ENCODE results near the gene PNMA8C. TPM values are rescaled to one million over a fixed set of nuclear protein-coding genes. Genes with fewer than 3 reads are reported as not detected.

The PNMA8C gene
- total RNA-seq (not detected), polyA plus RNA-seq (not detected), total RNA-seq (0 to 1.5 (median 0.04) reads per million in 6 experiments)

DNA sequence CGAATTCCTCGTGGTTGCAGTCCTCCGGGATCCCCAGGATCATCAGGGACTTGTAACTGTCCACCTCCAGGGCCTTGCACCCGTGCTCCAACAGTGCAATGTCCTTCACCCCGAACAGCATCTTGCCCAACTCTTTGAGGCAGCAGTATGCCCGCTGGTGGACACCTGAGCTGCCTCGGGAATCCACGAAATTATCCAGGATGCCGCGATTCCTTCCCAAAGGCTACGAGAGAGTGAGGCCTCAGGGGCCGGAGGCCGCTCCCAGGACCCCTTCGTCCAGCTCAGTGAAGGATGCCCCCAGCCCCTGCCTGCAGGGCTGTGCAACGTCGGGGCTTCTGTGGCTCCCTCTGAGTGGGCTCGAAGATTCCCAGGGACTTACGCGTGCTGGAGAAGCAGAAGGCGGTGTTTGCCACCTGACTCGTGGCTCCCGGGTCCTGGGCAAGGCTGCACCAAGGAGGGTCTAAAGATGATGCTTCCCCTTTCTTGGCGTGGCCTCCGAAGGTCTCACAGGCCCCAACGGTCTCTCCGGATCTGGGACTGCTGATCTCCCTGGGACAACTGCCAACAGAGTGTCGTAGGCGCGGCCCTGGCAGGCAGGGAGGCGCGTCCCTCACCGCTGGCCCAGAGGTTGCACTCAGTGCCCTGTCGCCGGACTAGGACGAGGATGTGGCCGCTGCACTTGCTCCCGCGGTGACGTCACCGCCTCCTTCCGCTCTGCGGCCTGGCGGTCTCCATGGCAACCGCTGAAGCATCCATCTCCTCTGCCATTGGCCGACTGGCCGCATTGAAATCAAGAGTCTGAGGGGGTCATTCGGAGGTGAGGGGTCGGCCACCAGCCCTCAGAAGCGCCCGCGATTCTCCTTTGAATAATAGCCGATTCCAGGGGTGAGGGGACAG lies at the start of gene PNMA8C:
PNMA8C (minus strand) TSS at position 698 of the 897 bp plus-strand sequence; CDS start at position 121, 577 bp downstream.
- peak within 1 kb of the TSS; percentile 74 to 86 (median 80) for H3K4me3 Mint-ChIP-seq
- H3K27me3 Mint-ChIP-seq: peaks cover 36 to 85% (median 54%) of the 10 kb centered on the region in 5 donors
- POLR2A ChIA-PET: no interaction called here
- H3K4me1 Mint-ChIP-seq: peaks cover 16 to 35% (median 28%) of the 10 kb centered on the region in 4 donors
- H3K9me3 Mint-ChIP-seq: no peaks in the 10 kb centered on the region
- ATAC-seq: peak; percentile 52 to 74
- H3K27ac Mint-ChIP-seq: peak within 1 kb of the TSS in 7 of 10 donors; percentile 40 to 87 (median 63)
- peaks cover 0 to 4% (median 0%) of the 10 kb centered on the region in 3 donors for H3K36me3 Mint-ChIP-seq
- DNase-seq: peak; percentile 10 to 78 (median 34)

GRCh38 chr19:46475986-46476385 lies 47.2 kb upstream of the PNMA8C start:
- Mint-ChIP-seq H3K4me3 (no peak overlapping the region), H3K36me3 (peaks cover 0 to 5% (median 0%) of the 10 kb centered on the region in 3 donors), H3K27me3 (peaks cover 20 to 63% (median 38%) of the 10 kb centered on the region in 5 donors), H3K27ac (no peak overlapping the region), H3K4me1 (peaks cover 0 to 4% (median 4%) of the 10 kb centered on the region in 4 donors), H3K9me3 (no peaks in the 10 kb centered on the region)
- no peak for ATAC-seq
- POLR2A ChIA-PET: no interaction called here
- no peak for DNase-seq

DNA sequence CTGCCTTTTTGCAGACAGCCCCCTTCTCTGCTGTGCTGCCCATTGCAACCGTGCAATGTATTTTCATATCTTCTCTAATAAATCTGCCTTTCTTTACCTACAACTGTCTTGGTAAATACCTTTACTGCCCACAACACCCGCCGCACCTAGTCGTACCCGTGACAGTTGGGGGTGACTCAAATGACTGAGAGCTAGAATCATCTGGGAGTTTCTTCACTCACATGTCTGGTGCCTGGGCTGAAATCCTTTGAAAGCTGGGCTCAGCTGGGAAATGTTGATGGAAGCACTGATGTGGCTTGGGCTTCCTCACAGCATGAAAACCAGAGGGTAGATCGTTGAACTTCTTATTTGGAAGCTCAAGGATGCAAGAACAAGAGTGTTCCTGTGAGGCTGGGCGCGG lies 45.5 kb upstream of the PNMA8C start:
- no peak for ATAC-seq

DNA sequence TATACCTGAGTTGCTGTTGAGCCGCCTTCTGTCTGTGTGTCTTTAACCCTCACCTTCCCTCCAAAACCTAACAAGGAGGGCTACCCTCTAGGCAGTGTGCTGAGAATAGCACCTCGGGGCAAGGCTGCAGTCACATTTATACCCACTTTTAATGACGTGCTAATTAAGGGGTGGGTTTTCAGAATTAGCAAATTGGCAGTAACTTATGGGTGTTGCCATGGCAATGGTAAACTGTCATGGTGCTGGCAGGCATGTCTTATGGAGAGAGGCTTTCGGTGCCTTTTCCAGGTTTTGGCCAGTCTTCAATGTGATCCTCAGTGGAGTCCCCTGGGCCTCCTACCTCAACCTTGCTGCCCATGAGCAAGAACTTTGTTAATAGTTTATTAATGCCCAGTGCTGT lies 43.9 kb upstream of the PNMA8C start:
- ATAC-seq (no peak), DNase-seq (no peak)
- H3K4me1 Mint-ChIP-seq: peaks cover 0 to 9% (median 4%) of the 10 kb centered on the region in 4 donors
- POLR2A ChIA-PET: no interaction called here
- no peak overlapping the region for H3K27ac Mint-ChIP-seq
- peaks cover 0 to 5% (median 3%) of the 10 kb centered on the region in 3 donors for H3K36me3 Mint-ChIP-seq
- H3K9me3 Mint-ChIP-seq: no peaks in the 10 kb centered on the region
- H3K4me3 Mint-ChIP-seq: peak overlapping the region in 3 of 10 donors; percentile 51 to 73 (median 72)
- H3K27me3 Mint-ChIP-seq: peaks cover 20 to 59% (median 25%) of the 10 kb centered on the region in 5 donors

More for the DNA sequence above, 45.5 kb upstream of the PNMA8C start:
- POLR2A ChIA-PET: no interaction called here
- no peak overlapping the region for H3K4me3 Mint-ChIP-seq
- H3K27ac Mint-ChIP-seq: no peak overlapping the region
- H3K9me3 Mint-ChIP-seq: no peaks in the 10 kb centered on the region
- H3K4me1 Mint-ChIP-seq: peaks cover 0 to 9% (median 4%) of the 10 kb centered on the region in 4 donors
- peaks cover 25 to 68% (median 35%) of the 10 kb centered on the region in 5 donors for H3K27me3 Mint-ChIP-seq
- DNase-seq: no peak
- H3K36me3 Mint-ChIP-seq: peaks cover 0 to 5% (median 0%) of the 10 kb centered on the region in 3 donors

- H3K4me3 Mint-ChIP-seq: peak overlapping the region in 5 of 10 donors; percentile 45 to 78 (median 72)
- DNase-seq (no peak), ATAC-seq (no peak)
- H3K9me3 Mint-ChIP-seq: no peaks in the 10 kb centered on the region
- peak overlapping the region in 2 of 10 donors; percentile 8 to 31 for H3K27ac Mint-ChIP-seq
- peaks cover 20 to 59% (median 25%) of the 10 kb centered on the region in 5 donors for H3K27me3 Mint-ChIP-seq
- peaks cover 0 to 6% (median 5%) of the 10 kb centered on the region in 3 donors for H3K36me3 Mint-ChIP-seq
- POLR2A ChIA-PET: no interaction called here
- H3K4me1 Mint-ChIP-seq: peaks cover 0 to 9% (median 4%) of the 10 kb centered on the region in 4 donors
Observed at GRCh38 chr19:46471811-46472543, 43.2 kb upstream of the PNMA8C start.

GRCh38 chr19:46471116-46471733 lies 42.5 kb upstream of the PNMA8C start, which contains the start of gene PNMA8A:
Gene PNMA8A, minus strand, starts transcription at chr19:46471563. Its CDS starts 528 bp downstream, at chr19:46471035.
- ATAC-seq (peak; percentile 66 to 87), DNase-seq (peak in 3 of 10 donors; percentile 33 to 75 (median 50))
- Mint-ChIP-seq H3K27ac (peak within 1 kb of the TSS in 3 of 10 donors; percentile 31 to 49 (median 33)), H3K36me3 (peaks cover 0 to 10% (median 5%) of the 10 kb centered on the region in 3 donors), H3K4me1 (peaks cover 0 to 9% (median 4%) of the 10 kb centered on the region in 4 donors), H3K4me3 (peak within 1 kb of the TSS in 5 of 10 donors; percentile 45 to 78 (median 72)), H3K27me3 (peaks cover 20 to 59% (median 25%) of the 10 kb centered on the region in 5 donors), H3K9me3 (no peaks in the 10 kb centered on the region)
- POLR2A ChIA-PET: no interaction called here

GRCh38 chr19:46470376-46470775 lies 41.6 kb upstream of the PNMA8C start:
- DNase-seq (no peak), ATAC-seq (no peak)
- Mint-ChIP-seq H3K4me1 (peaks cover 0 to 9% (median 4%) of the 10 kb centered on the region in 4 donors), H3K4me3 (peak overlapping the region in 3 of 10 donors; percentile 14 to 72 (median 64)), H3K36me3 (peaks cover 0 to 10% (median 5%) of the 10 kb centered on the region in 3 donors), H3K27ac (no peak overlapping the region), H3K27me3 (peaks cover 20 to 61% (median 25%) of the 10 kb centered on the region in 5 donors), H3K9me3 (no peaks in the 10 kb centered on the region)
- POLR2A ChIA-PET: no interaction called here

- Mint-ChIP-seq H3K9me3 (no peaks in the 10 kb centered on the region), H3K4me1 (peaks cover 0 to 9% (median 4%) of the 10 kb centered on the region in 4 donors), H3K36me3 (peaks cover 0 to 12% (median 5%) of the 10 kb centered on the region in 3 donors), H3K27me3 (peaks cover 22 to 61% (median 29%) of the 10 kb centered on the region in 5 donors), H3K4me3 (peak overlapping the region in 1 of 10 donors; percentile 37), H3K27ac (peak overlapping the region in 1 of 10 donors; percentile 56)
- DNase-seq (no peak), ATAC-seq (no peak)
- POLR2A ChIA-PET: no interaction called here
Observed at GRCh38 chr19:46469541-46470185, 40.9 kb upstream of the PNMA8C start.

GRCh38 chr19:46466536-46467196 lies 37.9 kb upstream of the PNMA8C start:
- POLR2A ChIA-PET: no interaction called here
- no peak overlapping the region for H3K27ac Mint-ChIP-seq

GRCh38 chr19:46463516-46463915 lies 34.8 kb upstream of the PNMA8C start:
- no peak overlapping the region for H3K4me3 Mint-ChIP-seq
- no peaks in the 10 kb centered on the region for H3K9me3 Mint-ChIP-seq
- POLR2A ChIA-PET: no interaction called here
- ATAC-seq: no peak
- H3K4me1 Mint-ChIP-seq: no peaks in the 10 kb centered on the region
- H3K36me3 Mint-ChIP-seq: peaks cover 0 to 12% (median 0%) of the 10 kb centered on the region in 3 donors
- H3K27me3 Mint-ChIP-seq: peaks cover 3 to 35% (median 10%) of the 10 kb centered on the region in 5 donors
- DNase-seq: no peak
- no peak overlapping the region for H3K27ac Mint-ChIP-seq

More at GRCh38 chr19:46466536-46467196, 37.9 kb upstream of the PNMA8C start:
- Mint-ChIP-seq H3K4me1 (peaks cover 0 to 5% (median under 1%) of the 10 kb centered on the region in 4 donors), H3K27me3 (peaks cover 6 to 39% (median 10%) of the 10 kb centered on the region in 5 donors), H3K4me3 (no peak overlapping the region), H3K36me3 (peaks cover 0 to 12% (median 0%) of the 10 kb centered on the region in 3 donors), H3K9me3 (no peaks in the 10 kb centered on the region)
- ATAC-seq (no peak), DNase-seq (no peak)

DNA sequence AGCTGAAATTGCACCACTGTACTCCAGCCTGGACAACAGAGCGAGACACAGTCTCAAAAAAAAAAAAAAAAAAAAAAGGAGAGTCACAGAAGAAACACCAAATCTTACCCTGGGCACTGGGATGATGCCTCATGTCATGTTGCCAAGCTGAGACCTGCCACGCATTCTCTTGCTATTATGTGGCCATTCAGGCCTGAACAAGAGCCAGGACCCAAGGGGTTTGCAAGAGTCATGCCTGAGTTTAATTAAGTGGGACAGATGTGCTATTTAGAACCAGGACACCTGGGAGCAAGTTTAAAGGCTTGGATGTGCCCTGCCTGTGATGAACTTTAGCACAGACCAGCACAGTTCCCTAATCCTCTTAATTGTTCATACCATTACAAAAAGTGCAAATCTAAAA lies 32.8 kb upstream of the PNMA8C start:
- no peaks in the 10 kb centered on the region for H3K4me1 Mint-ChIP-seq
- no peak overlapping the region for H3K27ac Mint-ChIP-seq
- no peak overlapping the region for H3K4me3 Mint-ChIP-seq
- H3K36me3 Mint-ChIP-seq: peaks cover 0 to 2% (median 0%) of the 10 kb centered on the region in 3 donors
- peaks cover 4 to 47% (median 14%) of the 10 kb centered on the region in 5 donors for H3K27me3 Mint-ChIP-seq
- POLR2A ChIA-PET: no interaction called here
- DNase-seq (no peak), ATAC-seq (no peak)
- no peaks in the 10 kb centered on the region for H3K9me3 Mint-ChIP-seq

Data from naive thymus-derived CD8-positive, alpha-beta T cell (primary cell).